Sigmoid colon (tissue), 7 donors: ENCODE results near the gene PRKCSH. TPM values are rescaled to one million over a fixed set of nuclear protein-coding genes. Genes with fewer than 3 reads are reported as not detected.
"Not testable (repeated sequence)": the region's sequence is repeated elsewhere in the genome, so short reads cannot be mapped to it uniquely, and the experiment has no call there.

Source experiments
- DNase-seq: peaks from one replicate; pipeline ENCODE4 v3.0.0-alpha.2; 2019
- H3K27ac ChIP-seq, 4 donors: fragments of 200-600 bp; sonication (generic); one replicate each; pipeline ENCODE4 v1.5.1; 2016 to 2019; ENCODE audit warnings: mild to moderate bottlenecking in 1 of 4
- H3K27me3 ChIP-seq, 3 donors: fragments of 200-600 bp; sonication (generic); one replicate each; pipeline ENCODE4 v1.5.1; 2019; ENCODE audit warnings: mild to moderate bottlenecking in 1 of 3
- H3K36me3 ChIP-seq, 4 donors: fragments of 200-600 bp; sonication (generic); one replicate each; pipeline ENCODE4 v1.5.1; 2016 to 2019
- H3K4me1 ChIP-seq, 4 donors: fragments of 200-600 bp; sonication (generic); one replicate each; pipeline ENCODE4 v1.5.1; 2017 to 2019
- H3K4me3 ChIP-seq, 4 donors: fragments of 200-600 bp; sonication (generic); one replicate each; pipeline ENCODE4 v1.5.1; 2017 to 2019; ENCODE audit warnings: mild to moderate bottlenecking in 2 of 4, moderate library complexity in 1 of 4
- H3K9me3 ChIP-seq, 4 donors: fragments of 200-600 bp in 3 of 4; sonication (generic) in 3 of 4; one replicate each; pipeline versions ENCODE4 v1.5.1 to v1.6.1; 2013 to 2019
- EP300 ChIP-seq, 4 donors: sonication (generic); formaldehyde crosslinking; IDR thresholded peaks; one replicate each; pipeline ENCODE4 v1.6.1; 2017; ENCODE audit warnings: antibody characterized with exemption in 4 of 4
- POLR2A ChIP-seq, 2 donors: fragments of 450-650 bp; IDR thresholded peaks; one replicate each; pipeline ENCODE4 v1.6.1; 2016; ENCODE audit warnings: antibody characterized with exemption in 2 of 2, mild to moderate bottlenecking in 2 of 2, moderate library complexity in 2 of 2
- POLR2AphosphoS5 ChIP-seq, 4 donors: sonication (generic); formaldehyde crosslinking; IDR thresholded peaks; one replicate each; pipeline ENCODE4 v1.6.1; 2017; ENCODE audit warnings: antibody characterized with exemption in 4 of 4
- WGBS, 2 donors: extraction: QIAGEN DNeasy Blood & Tissue Kit; methylation state at CpG; one replicate each; pipeline ENCODE4 v1.1.7; 2013; 5-methylcytosine and 5-hydroxymethylcytosine counted together
- intact Hi-C: fragments of 100-400 bp; cut with DNase I; formaldehyde crosslinking; loops from one replicate; pipeline ENCODE4 v1.15.1; 2023
- polyA plus RNA-seq, 3 donors: library from polyadenylated mRNA; stranded (reverse); fragments of 200-250 nt; gene quantifications; one replicate each; pipeline ENCODE4 v1.2.3, GENCODE V29; 2013
- total RNA-seq, 4 donors: library from RNA; depleted of rRNA; stranded (reverse); fragments of >200 nt; gene quantifications; one replicate each; pipeline ENCODE4 v1.1.0, GENCODE V29; 2016
- TF ChIP-seq, protein P1 (sequence below), 4 experiments: fragments of 450-650 bp in 3 of 4; fragments of 200-600 bp in 1 of 4; IDR thresholded peaks; one replicate each; pipeline ENCODE4 v1.5.1; 2016 to 2019; ENCODE audit warnings: antibody characterized with exemption in 4 of 4, mild to moderate bottlenecking in 3 of 4, moderate library complexity in 2 of 4
- donor health status: healthy with polysubstance abuse.
- donor health status: Bipolar disorder and iron deficiency.
- donor health status: healthy.

The PRKCSH gene
- total and polyA plus RNA-seq, 7 donors = 57.6 to 187 (median 89.3) TPM

- H3K4me1 ChIP-seq = no peaks in the 10 kb centered on the region
- H3K9me3 ChIP-seq = no peaks in the 10 kb centered on the region
- intact Hi-C loops = no loop called here
- H3K36me3 ChIP-seq = peaks cover 5 to 24% (median 15%) of the 10 kb centered on the region in 4 donors
- no peak overlapping the region for H3K27ac ChIP-seq
- no peak overlapping the region for H3K4me3 ChIP-seq
- peaks cover 0 to 13% (median 0%) of the 10 kb centered on the region in 3 donors for H3K27me3 ChIP-seq
- 39 to 54% methylated on average over 27 of the region's 27 CpGs for WGBS, 2 donors
- no peak for DNase-seq
- no peak for TF ChIP-seq POLR2AphosphoS5 (IDR thresholded peaks at IDR 0.05)
- no peak for TF ChIP-seq POLR2A (IDR thresholded peaks at IDR 0.05)
- TF ChIP-seq EP300 (IDR thresholded peaks at IDR 0.05) = no peak
- TF ChIP-seq, protein P1, sequence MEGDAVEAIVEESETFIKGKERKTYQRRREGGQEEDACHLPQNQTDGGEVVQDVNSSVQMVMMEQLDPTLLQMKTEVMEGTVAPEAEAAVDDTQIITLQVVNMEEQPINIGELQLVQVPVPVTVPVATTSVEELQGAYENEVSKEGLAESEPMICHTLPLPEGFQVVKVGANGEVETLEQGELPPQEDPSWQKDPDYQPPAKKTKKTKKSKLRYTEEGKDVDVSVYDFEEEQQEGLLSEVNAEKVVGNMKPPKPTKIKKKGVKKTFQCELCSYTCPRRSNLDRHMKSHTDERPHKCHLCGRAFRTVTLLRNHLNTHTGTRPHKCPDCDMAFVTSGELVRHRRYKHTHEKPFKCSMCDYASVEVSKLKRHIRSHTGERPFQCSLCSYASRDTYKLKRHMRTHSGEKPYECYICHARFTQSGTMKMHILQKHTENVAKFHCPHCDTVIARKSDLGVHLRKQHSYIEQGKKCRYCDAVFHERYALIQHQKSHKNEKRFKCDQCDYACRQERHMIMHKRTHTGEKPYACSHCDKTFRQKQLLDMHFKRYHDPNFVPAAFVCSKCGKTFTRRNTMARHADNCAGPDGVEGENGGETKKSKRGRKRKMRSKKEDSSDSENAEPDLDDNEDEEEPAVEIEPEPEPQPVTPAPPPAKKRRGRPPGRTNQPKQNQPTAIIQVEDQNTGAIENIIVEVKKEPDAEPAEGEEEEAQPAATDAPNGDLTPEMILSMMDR (IDR thresholded peaks at IDR 0.05) = no peak
Measured at GRCh38 chr19:11453468-11454341, 18.3 kb downstream of the PRKCSH start.

- H3K27me3 ChIP-seq = peaks cover 0 to 18% (median 0%) of the 10 kb centered on the region in 3 donors
- WGBS, 2 donors = 72 to 92% methylated on average over 9 of the region's 9 CpGs
- intact Hi-C loops, H3K4me1 ChIP-seq, H3K36me3 ChIP-seq, DNase-seq, H3K9me3 ChIP-seq, H3K27ac ChIP-seq, H3K4me3 ChIP-seq: not testable (repeated sequence)
Measured at GRCh38 chr19:11455233-11455554, 19.8 kb downstream of the PRKCSH start.

DNA sequence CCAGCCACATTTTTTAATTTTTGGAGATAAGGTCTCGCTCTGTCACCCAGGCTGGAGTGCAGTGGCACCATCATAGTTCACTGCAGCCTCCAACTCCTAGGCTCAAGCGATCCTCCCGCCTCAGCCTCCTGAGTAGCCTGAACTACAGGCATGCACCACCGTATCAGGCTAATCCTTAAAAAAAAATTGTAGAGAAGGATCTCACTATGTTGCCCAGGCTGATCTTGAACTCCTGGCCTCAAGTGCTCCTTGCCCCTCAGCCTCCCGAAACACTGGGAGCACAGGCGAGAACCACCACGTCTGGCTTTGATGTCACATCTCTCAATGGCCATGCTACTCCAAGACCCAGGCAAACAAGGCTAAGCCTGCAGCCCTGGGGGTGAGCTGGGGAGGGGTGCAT lies 21.2 kb downstream of the PRKCSH start:
- Histone ChIP-seq H3K36me3 (no peaks in the 10 kb centered on the region), H3K9me3 (no peaks in the 10 kb centered on the region), H3K27ac (no peak overlapping the region), H3K4me1 (no peaks in the 10 kb centered on the region), H3K4me3 (no peak overlapping the region), H3K27me3 (peaks cover 0 to 14% (median 0%) of the 10 kb centered on the region in 3 donors)
- intact Hi-C loops = no loop called here
- TF ChIP-seq POLR2AphosphoS5 (IDR thresholded peaks at IDR 0.05) (no peak), EP300 (IDR thresholded peaks at IDR 0.05) (no peak), POLR2A (IDR thresholded peaks at IDR 0.05) (no peak)
- no peak for DNase-seq
- WGBS, 2 donors = 76 to 91% methylated on average over 7 of the region's 7 CpGs

GRCh38 chr19:11457115-11457514 lies 21.7 kb downstream of the PRKCSH start:
- WGBS, 2 donors = 17 to 39% methylated on average over 18 of the region's 18 CpGs
- Histone ChIP-seq H3K4me3 (no peak overlapping the region), H3K4me1 (no peaks in the 10 kb centered on the region), H3K36me3 (no peaks in the 10 kb centered on the region), H3K27ac (no peak overlapping the region), H3K27me3 (peaks cover 0 to 11% (median 0%) of the 10 kb centered on the region in 3 donors), H3K9me3 (no peaks in the 10 kb centered on the region)
- intact Hi-C loops = no loop called here
- TF ChIP-seq POLR2A (IDR thresholded peaks at IDR 0.05) (no peak), EP300 (IDR thresholded peaks at IDR 0.05) (no peak), POLR2AphosphoS5 (IDR thresholded peaks at IDR 0.05) (no peak)
- TF ChIP-seq, protein P1 (IDR thresholded peaks at IDR 0.05) = no peak
- no peak for DNase-seq

- no peaks in the 10 kb centered on the region for H3K9me3 ChIP-seq
- peaks cover 0 to 7% (median 0%) of the 10 kb centered on the region in 3 donors for H3K27me3 ChIP-seq
- no peaks in the 10 kb centered on the region for H3K36me3 ChIP-seq
- WGBS, 2 donors = 89 to 91% methylated on average over 20 of the region's 20 CpGs
- no peaks in the 10 kb centered on the region for H3K4me1 ChIP-seq
- H3K27ac ChIP-seq = no peak overlapping the region
- TF ChIP-seq EP300 (IDR thresholded peaks at IDR 0.05) (no peak), POLR2AphosphoS5 (IDR thresholded peaks at IDR 0.05) (no peak), POLR2A (IDR thresholded peaks at IDR 0.05) (no peak)
- TF ChIP-seq, protein P1 (IDR thresholded peaks at IDR 0.05) = no peak
- intact Hi-C loops = no loop called here
- no peak overlapping the region for H3K4me3 ChIP-seq
- DNase-seq = no peak
Measured at GRCh38 chr19:11457831-11458230, 22.4 kb downstream of the PRKCSH start.
